Femur (tissue), 1 donor: Measurements from ENCODE around the gene LSM4.

ENCODE experiments used
- DNase-seq: peaks from one replicate; pipeline ENCODE4 v3.0.0-alpha.2; 2017

LSM4 gene

DNA sequence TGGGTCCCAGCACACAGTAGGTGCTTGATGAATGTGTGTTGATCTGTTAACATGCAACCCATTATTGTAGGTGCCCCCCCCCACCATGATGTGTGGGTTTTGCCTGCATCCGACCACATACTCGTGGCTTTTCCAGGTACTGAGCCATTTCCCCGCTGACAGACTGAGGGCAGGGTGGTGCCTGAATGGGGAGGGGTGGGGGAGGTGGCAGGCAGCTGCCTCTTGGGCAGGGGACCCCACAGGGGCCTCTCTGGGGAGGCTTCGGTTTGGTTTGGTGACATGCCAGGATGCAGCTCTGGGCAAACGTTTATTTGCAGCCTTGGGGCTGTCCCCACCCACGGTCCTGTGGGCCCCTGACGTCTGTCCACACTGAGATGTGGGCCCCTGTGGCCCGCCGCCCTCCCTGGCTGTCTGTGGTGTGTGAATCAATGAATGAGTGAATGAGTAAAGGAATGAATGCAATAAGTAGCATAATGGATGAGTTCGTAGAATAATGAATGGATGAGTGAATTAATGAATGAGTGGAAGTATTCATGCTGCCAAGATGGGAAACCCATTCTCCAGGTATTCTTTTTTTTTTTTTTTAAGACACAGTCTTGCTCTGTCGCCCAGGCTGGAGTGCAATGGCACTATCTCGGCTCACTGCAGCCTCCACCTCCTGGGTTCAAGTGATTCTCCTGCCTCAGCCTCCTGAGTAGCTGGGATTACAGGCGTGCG, 32.4 kb downstream of the LSM4 start:
- peak; percentile 74 for DNase-seq

DNA sequence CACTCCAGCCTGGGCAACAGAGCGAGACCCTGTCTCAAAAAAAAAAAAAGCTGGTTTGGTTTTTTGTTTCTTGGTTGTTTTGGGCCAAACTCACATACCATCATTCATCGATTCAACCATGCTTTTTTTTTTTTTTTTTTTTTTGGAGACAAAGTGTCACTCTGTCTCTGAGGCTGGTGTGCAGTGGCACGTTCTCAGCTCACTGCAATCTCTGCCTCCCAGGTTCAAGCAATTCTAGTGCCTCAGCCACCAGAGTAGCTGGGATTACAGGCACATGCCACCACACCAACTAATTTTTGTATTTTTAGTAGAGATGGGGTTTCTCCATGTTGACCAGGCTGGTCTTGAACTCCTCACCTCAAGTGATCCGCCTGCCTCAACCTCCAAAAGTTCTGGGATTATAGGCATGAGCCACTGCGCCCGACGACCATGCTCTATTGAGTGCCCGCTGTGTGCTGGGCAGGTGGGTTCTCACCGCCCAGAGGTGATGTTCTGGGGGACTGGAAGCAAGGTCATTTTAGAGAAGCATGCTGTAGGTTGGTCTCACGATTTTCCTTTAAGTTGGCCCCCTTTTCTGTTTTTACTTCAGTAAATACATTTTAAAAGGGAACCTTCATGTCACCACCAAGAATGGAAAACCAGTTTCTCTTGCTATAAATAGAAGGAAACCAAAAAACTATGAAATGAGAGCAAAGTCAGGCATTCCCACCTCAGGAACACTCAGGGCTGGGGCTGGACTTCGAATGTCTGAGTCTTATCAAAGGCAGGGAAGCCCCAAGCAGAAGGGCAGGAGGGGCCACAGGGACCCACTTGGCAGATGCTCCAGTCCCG, 33.2 kb downstream of the LSM4 start:
- DNase-seq, result no peak

DNA sequence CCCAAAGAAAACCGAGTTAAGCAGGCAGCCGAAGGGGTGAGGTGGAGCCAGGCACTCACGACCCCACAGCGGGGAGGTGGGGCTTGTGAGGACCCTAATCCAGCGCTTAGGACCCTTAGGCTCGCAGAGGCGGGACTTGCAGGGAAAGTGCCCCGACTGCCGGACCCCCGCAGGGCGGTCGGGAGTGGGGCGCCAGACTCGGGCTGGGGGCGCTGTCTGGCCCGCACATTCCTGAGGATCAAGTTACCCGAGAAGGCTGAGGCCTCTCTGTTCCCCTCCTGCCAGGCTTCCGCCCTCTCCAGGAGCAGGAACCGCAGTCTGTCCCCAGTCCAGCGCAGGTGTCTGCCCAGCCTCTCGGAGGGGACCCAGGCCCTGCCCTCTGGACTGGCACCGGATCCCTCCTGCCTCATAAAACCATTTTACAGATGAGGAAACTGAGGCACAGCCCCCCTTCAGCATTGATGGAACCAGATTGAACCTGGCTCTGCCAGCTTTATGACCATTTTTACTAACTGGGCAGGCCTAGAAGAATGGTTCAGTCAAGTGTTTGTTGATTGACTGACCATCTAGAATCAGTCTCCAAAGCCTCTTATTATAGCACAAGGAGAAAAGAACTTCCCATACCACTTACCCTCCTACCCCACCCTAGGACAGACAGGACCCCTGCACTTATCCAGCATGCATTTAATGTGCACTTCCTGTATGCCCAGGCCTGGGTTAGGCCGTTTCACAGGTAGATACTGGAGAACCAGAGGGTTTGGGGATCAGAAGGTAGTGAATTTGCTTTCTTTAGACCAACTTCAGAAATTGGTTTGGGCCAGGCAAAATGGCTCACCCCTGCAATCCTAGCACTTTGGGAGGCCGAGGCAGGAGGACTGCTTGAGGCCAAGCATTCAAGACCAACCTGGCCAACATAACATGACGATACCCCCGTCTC, 34.8 kb downstream of the LSM4 start:
- peak; percentile 55 for DNase-seq

DNA sequence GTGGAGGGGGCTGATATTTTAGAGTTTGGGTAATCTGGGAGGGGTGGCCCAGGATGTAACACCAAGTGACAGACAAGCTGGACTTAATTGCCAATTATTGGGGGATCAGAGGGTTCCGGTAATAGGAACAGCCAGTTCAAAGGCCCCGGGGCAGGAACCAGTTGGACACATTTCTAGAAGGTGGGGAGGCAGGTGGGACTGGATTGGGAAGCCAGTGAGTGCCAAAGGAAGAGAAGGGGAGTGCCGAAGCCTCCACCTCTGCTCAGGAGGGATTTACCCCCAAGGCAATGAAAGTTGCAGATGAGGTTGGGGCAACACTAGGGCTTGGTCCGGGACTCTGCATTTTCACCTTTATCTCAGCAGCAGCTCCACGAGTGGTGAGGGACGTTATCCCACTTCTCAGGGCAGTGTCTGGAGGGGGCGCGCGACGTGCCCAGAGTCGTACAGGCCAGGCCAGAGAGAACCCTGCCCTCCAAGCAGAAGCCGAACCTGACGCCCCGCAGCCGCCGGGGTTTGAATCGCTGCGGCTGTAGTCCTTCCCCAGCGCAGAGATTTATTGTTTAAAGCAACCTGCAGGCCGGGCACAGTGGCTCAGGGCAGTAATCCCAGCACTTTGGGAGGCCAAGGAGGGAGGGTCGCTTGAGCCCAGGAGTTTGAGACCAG, 35.8 kb downstream of the LSM4 start:
- DNase-seq, result no peak

DNA sequence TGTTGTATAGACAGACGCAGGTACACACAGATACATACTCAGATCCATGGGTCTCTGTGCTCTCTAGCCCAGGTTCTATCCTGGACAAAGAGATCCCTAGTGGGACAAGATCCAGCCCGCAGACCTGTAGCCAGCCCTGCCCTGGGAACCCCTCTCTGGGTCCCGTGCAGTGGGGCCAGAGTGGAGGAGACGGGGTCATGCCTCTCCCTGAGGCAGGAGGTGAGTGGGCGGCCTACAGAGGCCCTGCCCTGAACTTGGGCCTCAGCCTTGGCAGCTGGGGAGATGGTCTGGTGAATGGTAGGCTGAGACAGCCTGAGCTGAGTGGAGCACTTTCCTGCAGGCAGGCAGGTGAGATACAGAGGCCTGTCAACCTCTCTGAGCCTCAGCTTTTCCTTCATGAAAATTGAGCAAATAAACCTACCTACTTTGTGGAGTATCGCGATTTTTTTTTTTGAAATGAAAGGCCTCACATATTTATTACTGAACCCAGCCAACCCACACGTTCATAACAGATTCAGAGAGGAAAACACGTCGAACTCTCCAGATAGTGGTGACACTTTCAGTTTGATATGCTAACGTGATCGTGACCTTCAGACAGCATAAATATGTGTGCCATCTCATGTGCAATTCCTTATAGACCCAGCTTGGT, 38.0 kb downstream of the LSM4 start:
- no peak for DNase-seq

DNA sequence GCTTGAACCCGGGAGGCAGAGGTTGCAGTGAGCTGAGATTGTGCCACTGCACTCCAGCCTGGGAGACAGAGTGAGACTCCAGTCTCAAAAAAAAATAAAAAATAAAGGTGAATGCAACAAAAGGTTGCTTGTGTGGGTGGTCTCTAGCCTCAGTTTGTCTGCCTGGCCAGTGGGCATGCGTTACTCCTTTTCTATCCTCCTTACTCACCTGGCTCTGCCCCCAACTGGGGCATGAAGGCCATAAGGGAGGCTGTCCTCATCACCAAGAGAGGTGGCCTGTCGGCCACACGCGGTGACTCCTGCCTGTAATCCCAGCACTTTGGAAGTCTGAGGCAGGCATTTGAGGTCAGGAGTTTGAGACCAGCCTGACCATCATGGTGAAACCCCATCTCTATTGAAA, 39.5 kb downstream of the LSM4 start:
- no peak for DNase-seq

DNA sequence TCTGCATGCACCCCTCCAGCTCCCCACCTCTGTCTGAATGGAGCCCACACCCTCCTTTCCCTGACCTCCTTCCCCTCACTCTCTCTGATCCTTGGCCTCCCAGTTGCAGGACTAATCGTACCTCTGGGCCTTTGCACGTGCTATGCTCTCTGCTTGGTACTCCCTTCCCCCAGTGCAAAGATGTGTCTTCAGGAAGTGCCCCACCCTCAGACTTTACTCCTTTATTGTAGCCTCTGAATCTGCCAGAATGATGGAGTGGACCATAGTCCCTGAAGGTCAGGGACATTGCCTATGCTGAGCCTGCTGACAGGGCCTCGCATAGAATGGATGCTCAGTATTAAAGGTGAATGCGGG, 40.1 kb downstream of the LSM4 start:
- DNase-seq, result no peak

DNA sequence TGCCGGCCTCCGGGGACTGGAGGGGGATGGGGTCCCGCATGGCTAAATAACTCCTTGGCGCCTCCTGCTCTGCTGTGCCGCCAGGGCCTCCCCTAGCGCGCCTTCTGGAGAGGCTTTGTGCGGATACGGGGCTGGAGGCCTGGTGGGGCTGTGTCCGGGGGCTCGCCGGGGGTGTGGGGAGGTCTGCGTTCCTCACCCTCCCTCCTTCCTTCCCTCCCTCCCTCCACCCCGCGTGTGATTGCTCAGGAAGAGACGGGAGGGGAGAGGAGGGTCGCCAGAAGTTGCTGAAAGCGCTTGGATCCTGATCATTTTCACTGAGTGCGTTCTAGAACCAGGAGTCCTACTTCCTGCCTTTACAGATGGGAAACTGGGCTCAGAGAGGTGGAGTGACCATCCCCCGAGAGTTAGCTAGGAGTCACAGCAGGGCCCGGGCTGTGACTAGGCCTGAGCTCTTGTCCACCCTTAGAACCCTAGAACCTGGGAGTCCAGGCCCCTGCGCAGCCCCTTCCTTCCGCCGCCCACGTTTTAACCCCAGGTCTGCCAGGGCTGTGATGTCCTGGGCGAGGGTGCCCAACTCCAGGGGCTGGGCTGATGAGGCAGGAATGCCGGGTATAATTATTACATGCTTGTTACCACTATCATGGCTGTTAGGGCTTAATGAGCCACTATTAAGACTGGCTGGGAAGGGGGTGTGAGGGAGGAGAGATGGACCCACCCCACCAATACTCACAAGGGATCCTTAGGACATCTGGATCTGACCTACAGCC, 40.7 kb downstream of the LSM4 start:
- no peak for DNase-seq

DNA sequence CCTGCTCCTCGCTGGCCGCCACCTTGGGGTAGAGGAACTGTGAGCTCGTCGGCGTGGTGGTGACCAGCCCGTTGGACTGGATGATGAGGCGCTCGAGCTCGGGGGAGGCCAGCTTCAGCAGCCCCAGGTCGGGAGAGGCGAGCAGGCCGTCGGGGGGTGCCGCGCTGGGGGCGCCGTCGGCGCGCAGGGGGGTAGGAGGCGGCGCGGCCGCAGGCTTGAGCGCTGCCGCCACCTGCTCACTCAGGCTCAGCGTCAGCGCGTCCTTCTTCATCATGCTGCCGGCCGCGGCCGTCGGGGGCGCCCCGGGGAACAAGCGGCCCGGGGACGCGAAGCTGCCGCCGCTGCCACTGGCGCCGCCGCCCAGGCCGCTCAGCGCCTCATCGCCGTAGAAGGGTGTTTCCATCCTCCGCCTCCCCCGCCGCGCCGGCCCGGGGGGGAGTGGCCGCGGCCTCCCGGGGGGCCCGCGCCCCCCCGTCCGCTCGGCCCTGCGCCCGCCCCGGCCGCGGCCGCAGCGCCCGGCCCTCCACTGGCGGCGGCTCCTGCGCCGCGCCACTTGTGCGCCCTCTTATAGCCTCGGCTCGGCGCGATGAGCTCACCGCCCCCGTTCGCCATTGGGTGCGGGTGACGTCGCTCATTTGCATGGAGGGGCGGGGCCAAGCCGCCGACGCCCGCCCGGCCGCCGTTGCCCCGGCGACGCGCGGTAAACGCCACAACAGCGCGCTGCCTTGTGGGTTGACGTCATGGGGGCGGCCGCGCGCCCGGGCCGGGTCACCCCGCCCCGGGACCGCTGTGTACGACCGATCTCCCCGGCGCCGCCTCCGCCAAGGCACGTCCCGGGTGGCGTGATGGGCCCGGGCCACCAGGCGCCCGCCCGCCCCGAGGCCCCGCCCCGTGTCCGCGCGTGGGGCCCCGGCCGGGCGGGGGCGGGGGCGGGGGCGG, 41.5 kb downstream of the LSM4 start, which contains the start of gene JUND:
Gene JUND (minus strand): TSS at position 541 of the 939 bp plus-strand sequence. CDS start 138 bp downstream, at position 403.
- peak; percentile 99 for DNase-seq

DNA sequence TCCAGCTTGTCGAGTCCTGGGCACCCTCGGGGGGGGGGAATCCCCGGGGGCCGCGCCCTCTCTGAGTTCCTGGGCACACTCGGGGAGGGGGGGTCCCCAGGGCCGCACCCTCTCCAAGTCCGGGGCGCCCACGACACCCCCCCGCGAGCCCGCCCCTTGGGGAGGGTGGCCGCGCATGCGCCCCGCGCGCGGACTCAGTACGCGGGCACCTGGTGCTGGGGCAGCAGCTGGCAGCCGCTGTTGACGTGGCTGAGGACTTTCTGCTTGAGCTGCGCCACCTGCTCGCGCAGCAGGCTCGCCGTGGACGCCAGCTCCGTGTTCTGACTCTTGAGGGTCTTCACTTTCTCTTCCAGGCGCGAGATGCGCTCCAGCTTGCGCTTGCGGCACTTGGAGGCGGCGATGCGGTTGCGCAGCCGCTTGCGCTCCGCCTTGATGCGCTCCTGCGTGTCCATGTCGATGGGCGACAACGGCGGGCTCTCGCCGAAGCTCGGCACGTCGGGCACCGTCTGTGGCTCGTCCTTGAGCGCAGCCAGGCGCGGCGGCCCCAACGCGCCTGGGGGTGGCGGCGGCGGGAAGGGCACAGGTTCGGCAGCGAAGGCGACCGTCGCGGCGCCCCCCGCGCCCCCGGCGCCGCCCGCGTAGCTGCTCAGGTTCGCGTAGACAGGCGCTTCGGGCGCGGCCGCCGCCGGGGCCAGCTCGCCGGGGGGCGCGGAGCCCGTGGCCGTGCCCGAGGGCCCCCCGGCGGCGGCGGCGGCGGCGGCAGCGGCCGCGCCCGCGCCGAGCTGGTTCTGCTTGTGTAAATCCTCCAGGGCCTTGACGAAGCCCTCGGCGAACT, 42.4 kb downstream of the LSM4 start:
- DNase-seq, result peak; percentile 90

DNA sequence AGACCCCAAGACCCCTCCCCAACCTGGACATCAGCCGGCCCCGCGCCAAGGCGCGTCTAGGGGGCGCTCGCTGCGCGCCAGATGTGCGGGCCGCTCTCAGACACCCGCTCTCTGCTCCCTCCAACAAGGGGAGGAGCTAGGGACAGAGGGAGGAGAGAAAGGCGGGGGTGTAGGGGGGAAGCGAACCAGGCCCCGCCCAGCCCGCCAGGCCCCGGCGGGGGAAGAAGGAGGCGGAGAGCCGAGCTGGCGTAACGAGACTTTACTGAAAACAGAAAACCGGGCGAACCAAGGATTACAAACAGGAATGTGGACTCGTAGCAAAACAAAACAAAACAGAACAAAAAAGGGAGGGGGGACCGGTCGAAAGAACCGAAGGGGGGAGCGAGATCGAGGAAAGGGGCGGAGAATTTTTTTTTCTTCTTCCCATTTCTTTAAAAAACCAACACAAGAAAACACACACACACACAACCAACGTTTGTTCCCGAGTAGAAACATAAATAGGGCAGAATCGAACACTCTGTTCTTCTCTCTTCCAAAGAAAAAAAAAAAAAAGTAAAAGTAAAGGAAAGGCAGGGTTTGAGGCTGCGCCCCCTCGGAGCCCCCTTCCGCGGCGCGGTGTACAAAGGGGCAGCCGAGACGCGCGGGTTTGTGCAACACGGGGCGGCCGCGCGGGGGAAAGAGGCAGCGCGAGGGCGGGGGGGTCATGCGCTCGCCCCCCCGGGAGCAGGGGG, 43.2 kb downstream of the LSM4 start:
- peak; percentile 96 for DNase-seq

DNA sequence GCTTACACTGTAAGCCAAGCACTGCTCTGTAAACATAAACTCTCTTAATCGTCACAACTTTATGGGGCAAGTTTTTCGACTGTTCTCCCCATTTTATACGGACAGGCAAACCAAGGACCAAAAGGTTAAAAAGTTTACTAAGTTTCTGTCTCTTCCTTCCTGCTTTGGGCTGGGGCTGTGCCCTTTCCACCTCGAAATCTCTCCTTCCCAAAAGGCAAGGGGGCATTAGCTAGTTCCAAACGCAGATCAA, 43.7 kb downstream of the LSM4 start:
- no peak for DNase-seq

DNA sequence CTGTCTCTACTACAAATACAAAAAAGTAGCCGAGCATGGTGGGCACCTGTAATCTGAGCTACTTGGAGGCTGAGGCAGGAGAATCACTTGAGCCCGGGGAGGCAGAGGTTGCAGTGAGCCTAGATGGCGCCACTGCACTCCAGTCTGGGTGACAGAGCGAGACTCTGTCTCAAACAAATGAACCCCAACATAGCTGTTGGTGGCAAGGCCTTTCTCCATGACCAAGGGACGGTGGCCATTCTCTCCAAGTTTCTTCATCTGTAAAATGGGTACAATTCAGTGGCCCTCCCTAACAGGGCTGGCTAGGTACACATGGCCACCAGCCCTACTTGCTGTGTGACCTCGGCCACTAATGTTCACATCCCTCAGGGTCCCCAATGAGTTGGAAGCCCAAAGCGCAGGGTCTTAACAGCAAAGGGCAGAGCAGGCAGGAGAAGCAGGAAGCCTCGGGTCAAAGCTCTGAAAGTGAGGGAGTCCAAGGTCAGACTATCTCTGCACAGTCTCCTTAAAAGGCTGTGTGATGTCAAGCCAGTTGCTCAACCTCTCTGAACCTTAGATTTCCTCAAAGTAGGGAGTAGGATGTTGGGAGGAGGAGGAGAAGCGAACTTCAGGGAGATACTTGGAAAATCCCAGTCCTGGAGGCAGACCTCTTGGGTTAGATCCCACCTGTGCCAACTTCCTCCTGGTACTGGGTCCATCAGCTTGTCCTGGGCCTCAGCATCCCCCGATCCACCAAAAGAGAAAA, 44.2 kb downstream of the LSM4 start:
- DNase-seq, result no peak

DNA sequence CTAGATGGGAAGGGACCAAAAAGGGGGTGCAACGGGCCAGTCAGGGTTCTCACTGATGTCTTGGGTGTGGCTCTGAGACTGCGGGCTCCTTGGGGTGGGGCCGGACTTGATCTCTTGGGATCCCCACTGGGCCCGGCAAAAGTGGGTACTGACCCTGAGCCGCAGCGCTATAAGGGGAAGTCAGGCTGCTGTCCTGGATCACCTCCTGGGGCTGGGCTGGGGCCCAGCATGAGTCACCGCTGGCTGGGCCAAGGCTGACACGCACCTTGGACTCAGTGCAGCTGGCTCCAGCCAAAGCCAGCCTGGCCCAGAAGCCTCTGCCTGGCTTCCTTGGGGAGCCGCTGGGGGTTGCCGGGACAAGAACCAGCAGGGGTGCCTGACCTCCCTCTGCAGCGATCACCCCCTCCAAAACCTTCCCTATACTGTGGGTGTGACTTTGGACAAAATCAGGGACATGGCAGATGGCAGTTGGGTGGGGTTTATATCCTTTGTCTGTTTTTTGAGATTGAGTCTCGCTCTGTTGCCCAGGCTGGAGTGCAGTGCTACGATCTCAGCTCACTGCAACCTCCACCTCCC, 48.0 kb downstream of the LSM4 start:
- DNase-seq, result peak; percentile 93

DNA sequence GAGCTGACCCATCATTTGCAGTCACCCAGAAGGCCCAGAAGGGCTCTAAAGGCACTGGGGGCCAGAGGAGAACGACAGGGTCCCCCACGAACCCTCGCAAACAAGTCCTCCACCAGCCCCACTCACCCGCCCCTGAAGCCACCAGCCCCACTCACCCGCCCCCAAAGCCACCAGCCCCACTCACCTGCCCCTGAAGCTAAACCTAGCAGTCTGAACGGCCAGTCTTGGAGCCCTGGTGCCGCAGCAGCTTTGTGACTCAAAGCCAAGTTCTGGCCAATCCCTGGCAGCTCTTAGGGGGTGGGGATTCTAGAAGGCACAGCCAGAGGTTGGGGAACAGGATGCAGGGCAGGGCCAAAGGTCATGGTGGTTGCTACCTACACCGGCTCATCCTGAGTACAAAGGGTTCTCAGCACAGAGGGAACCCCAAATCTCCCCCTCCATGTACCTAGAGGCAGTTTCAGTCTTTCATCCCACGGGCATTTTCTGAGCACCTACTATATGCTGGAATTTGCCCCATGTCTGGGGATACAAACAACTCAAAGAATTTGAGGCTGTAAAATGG, 48.6 kb downstream of the LSM4 start, which contains the start of gene IQCN:
Gene IQCN (minus strand): TSS at position 234 of the 562 bp plus-strand sequence. CDS start 4,974 bp downstream, outside the sequence.
- DNase-seq, result peak; percentile 78

DNA sequence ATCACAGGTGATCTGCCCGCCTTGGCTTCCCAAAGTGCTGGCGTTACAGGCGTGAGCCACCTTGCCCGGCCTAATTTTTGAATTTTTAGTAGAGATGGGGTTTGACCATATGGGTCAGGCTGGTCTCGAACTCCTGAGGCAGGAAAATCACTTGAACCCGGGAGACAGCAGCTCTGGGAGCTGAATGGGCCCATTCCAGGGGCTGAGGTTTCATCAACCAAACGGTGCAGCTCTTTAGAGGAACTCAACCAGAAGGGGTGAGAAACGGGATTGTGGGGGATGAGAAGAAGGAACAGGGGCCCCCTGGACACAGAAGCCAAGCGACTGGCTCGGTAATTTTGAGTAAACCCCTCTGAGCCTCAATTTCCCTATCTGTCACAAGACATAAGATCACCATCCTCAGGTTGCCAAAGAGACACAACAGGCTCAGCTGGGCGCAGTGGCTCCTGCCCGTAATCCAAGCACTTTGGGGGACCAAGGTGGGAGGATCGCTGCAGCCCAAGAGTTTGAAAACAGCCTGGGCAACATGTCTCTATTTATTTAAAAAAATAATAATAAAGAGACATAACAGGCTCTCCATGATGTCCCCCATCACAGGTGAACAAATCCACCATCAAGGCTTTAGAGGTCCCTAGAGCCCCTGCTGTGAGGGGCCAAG, 49.2 kb downstream of the LSM4 start:
- DNase-seq, result no peak
